ENCODE data around the gene ATXN7.

- TF ChIP-seq CTCF (IDR thresholded peaks at IDR 0.05) = no peak
- no peak for TF ChIP-seq POLR2AphosphoS5 (IDR thresholded peaks at IDR 0.05; ENCODE audit: insufficient read depth in 1 of 2, low read depth in 1 of 2)
Measured at GRCh38 chr3:63972987-63973386, 109.3 kb downstream of the ATXN7 start.
